Measurements from ENCODE around the gene SMC1B.
"Not testable (repeated sequence)": the region's sequence is repeated elsewhere in the genome, so short reads cannot be mapped to it uniquely, and the experiment has no call there.

The SMC1B gene

GRCh38 chr22:45358127-45358526, 55.3 kb downstream of the SMC1B start:
- in situ Hi-C loops (cut with MboI; ENCODE audit: low sequenced_read_pairs) = no loop called here

GRCh38 chr22:45357490-45357889, 55.9 kb downstream of the SMC1B start:
- in situ Hi-C loops (cut with MboI; ENCODE audit: low sequenced_read_pairs) = no loop called here

- in situ Hi-C loops (cut with MboI; ENCODE audit: low sequenced_read_pairs) = no loop called here
Observed at GRCh38 chr22:45353786-45354185, 59.6 kb downstream of the SMC1B start.

- in situ Hi-C loops (cut with MboI; ENCODE audit: low sequenced_read_pairs) = not testable (repeated sequence)
Observed at GRCh38 chr22:45352757-45353156, 60.6 kb downstream of the SMC1B start.

- in situ Hi-C loops (cut with MboI; ENCODE audit: low sequenced_read_pairs) = no loop called here
Observed at GRCh38 chr22:45351956-45352355, 61.4 kb downstream of the SMC1B start.

- in situ Hi-C loops (cut with MboI; ENCODE audit: low sequenced_read_pairs) = no loop called here
Observed at GRCh38 chr22:45349916-45350315, 63.5 kb downstream of the SMC1B start.

GRCh38 chr22:45344334-45344733, 69.1 kb downstream of the SMC1B start:
- in situ Hi-C loops (cut with MboI; ENCODE audit: low sequenced_read_pairs) = no loop called here

GRCh38 chr22:45343143-45343542, 70.3 kb downstream of the SMC1B start:
- in situ Hi-C loops (cut with MboI; ENCODE audit: low sequenced_read_pairs) = no loop called here

GRCh38 chr22:45341498-45341897, 71.9 kb downstream of the SMC1B start:
- in situ Hi-C loops (cut with MboI; ENCODE audit: low sequenced_read_pairs) = no loop called here

- in situ Hi-C loops (cut with MboI; ENCODE audit: low sequenced_read_pairs) = no loop called here
Observed at GRCh38 chr22:45340323-45340722, 73.1 kb downstream of the SMC1B start.

GRCh38 chr22:45338795-45339194, 74.6 kb downstream of the SMC1B start:
- in situ Hi-C loops (cut with MboI; ENCODE audit: low sequenced_read_pairs) = no loop called here

- in situ Hi-C loops (cut with MboI; ENCODE audit: low sequenced_read_pairs) = no loop called here
Observed at GRCh38 chr22:45337536-45337935, 75.9 kb downstream of the SMC1B start.

- in situ Hi-C loops (cut with MboI; ENCODE audit: low sequenced_read_pairs) = no loop called here
Observed at GRCh38 chr22:45336971-45337431, 76.4 kb downstream of the SMC1B start.

- in situ Hi-C loops (cut with MboI; ENCODE audit: low sequenced_read_pairs) = no loop called here
Observed at GRCh38 chr22:45335854-45336522, 77.4 kb downstream of the SMC1B start.

GRCh38 chr22:45335021-45335818, 78.2 kb downstream of the SMC1B start:
- in situ Hi-C loops (cut with MboI; ENCODE audit: low sequenced_read_pairs) = no loop called here

GRCh38 chr22:45334528-45334927, 78.9 kb downstream of the SMC1B start:
- in situ Hi-C loops (cut with MboI; ENCODE audit: low sequenced_read_pairs) = no loop called here

- in situ Hi-C loops (cut with MboI; ENCODE audit: low sequenced_read_pairs) = no loop called here
Observed at GRCh38 chr22:45334068-45334467, 79.3 kb downstream of the SMC1B start.

- in situ Hi-C loops (cut with MboI; ENCODE audit: low sequenced_read_pairs) = no loop called here
Observed at GRCh38 chr22:45332001-45332400, 81.4 kb downstream of the SMC1B start.

- in situ Hi-C loops (cut with MboI; ENCODE audit: low sequenced_read_pairs) = no loop called here
Observed at GRCh38 chr22:45331486-45331885, 81.9 kb downstream of the SMC1B start.

- in situ Hi-C loops (cut with MboI; ENCODE audit: low sequenced_read_pairs) = no loop called here
Observed at GRCh38 chr22:45330548-45330947, 82.9 kb downstream of the SMC1B start.

- in situ Hi-C loops (cut with MboI; ENCODE audit: low sequenced_read_pairs) = no loop called here
Observed at GRCh38 chr22:45329530-45329936, 83.9 kb downstream of the SMC1B start.

- in situ Hi-C loops (cut with MboI; ENCODE audit: low sequenced_read_pairs) = no loop called here
Observed at GRCh38 chr22:45328822-45329529, 84.4 kb downstream of the SMC1B start.
